ENCODE data around the gene PCDHGA3. TPM values are rescaled to one million over a fixed set of nuclear protein-coding genes. Genes with fewer than 3 reads are reported as not detected.

Gene PCDHGA3
- total RNA-seq, 1 experiment from 2014 or later, result not detected

Other genes starting within 250 kb of the PCDHGA3 start
- gene PCDHB2, start 249.2 kb upstream of the PCDHGA3 start, total RNA-seq (2014; rRNA removed; shearing (Covaris generic)), result 11.6 and 17.6 TPM in 2 replicates
- gene PCDHB3, start 243.4 kb upstream of the PCDHGA3 start, total RNA-seq (2014; rRNA removed; shearing (Covaris generic)), result 0.92 and 2.4 TPM in 2 replicates
- gene PCDHB4, start 222.0 kb upstream of the PCDHGA3 start, total RNA-seq (2014; rRNA removed; shearing (Covaris generic)), result 0.06 TPM in 1 of 2 replicates, not detected in the other
- gene PCDHB5, start 208.6 kb upstream of the PCDHGA3 start, total RNA-seq (2014; rRNA removed; shearing (Covaris generic)), result not detected in 2 replicates
- not detected in 2 replicates for gene PCDHB6, start 193.8 kb upstream of the PCDHGA3 start, total RNA-seq (2014; rRNA removed; shearing (Covaris generic))
- gene PCDHB7, start 171.2 kb upstream of the PCDHGA3 start, total RNA-seq (2014; rRNA removed; shearing (Covaris generic)), result not detected in 2 replicates
- 0.10 TPM in 1 of 2 replicates, not detected in the other for gene PCDHB8, start 166.0 kb upstream of the PCDHGA3 start, total RNA-seq (2014; rRNA removed; shearing (Covaris generic))
- gene PCDHB16, start 161.4 kb upstream of the PCDHGA3 start, total RNA-seq (2014; rRNA removed; shearing (Covaris generic)), result 0.25 and 1.3 TPM in 2 replicates
- gene PCDHB9, start 156.7 kb upstream of the PCDHGA3 start, total RNA-seq (2014; rRNA removed; shearing (Covaris generic)), result 0.18 and 7.3 TPM in 2 replicates
- 0.44 TPM in 1 of 2 replicates, not detected in the other for gene PCDHB10, start 151.5 kb upstream of the PCDHGA3 start, total RNA-seq (2014; rRNA removed; shearing (Covaris generic))
- gene PCDHB11, start 144.2 kb upstream of the PCDHGA3 start, total RNA-seq (2014; rRNA removed; shearing (Covaris generic)), result 0.10 and 1.4 TPM in 2 replicates
- not detected in 2 replicates for gene PCDHB12, start 135.1 kb upstream of the PCDHGA3 start, total RNA-seq (2014; rRNA removed; shearing (Covaris generic))
- not detected in 2 replicates for gene PCDHB13, start 129.9 kb upstream of the PCDHGA3 start, total RNA-seq (2014; rRNA removed; shearing (Covaris generic))
- 0.27 and 0.55 TPM in 2 replicates for gene PCDHB14, start 120.5 kb upstream of the PCDHGA3 start, total RNA-seq (2014; rRNA removed; shearing (Covaris generic))
- gene PCDHB15, start 98.4 kb upstream of the PCDHGA3 start, total RNA-seq (2014; rRNA removed; shearing (Covaris generic)), result not detected in 2 replicates
- gene SLC25A2, start 39.8 kb upstream of the PCDHGA3 start, total RNA-seq (2014; rRNA removed; shearing (Covaris generic)), result not detected in 2 replicates
- gene TAF7, start 23.0 kb upstream of the PCDHGA3 start, total RNA-seq (2014; rRNA removed; shearing (Covaris generic)), result 131 and 164 TPM in 2 replicates
- gene PCDHGA1, start 13.3 kb upstream of the PCDHGA3 start, total RNA-seq (2014; rRNA removed; shearing (Covaris generic)), result not detected in 2 replicates
- not detected in 2 replicates for gene PCDHGA2, start 5.1 kb upstream of the PCDHGA3 start, total RNA-seq (2014; rRNA removed; shearing (Covaris generic))
- gene PCDHGB1, start 6.3 kb downstream of the PCDHGA3 start, total RNA-seq (2014; rRNA removed; shearing (Covaris generic)), result not detected in 2 replicates
- 0.06 TPM in 1 of 2 replicates, not detected in the other for gene PCDHGA4, start 11.2 kb downstream of the PCDHGA3 start, total RNA-seq (2014; rRNA removed; shearing (Covaris generic))
- 0.18 TPM in 1 of 2 replicates, not detected in the other for gene PCDHGB2, start 16.2 kb downstream of the PCDHGA3 start, total RNA-seq (2014; rRNA removed; shearing (Covaris generic))
- 0.24 TPM in 1 of 2 replicates, not detected in the other for gene PCDHGA5, start 20.3 kb downstream of the PCDHGA3 start, total RNA-seq (2014; rRNA removed; shearing (Covaris generic))
- gene PCDHGB3, start 26.4 kb downstream of the PCDHGA3 start, total RNA-seq (2014; rRNA removed; shearing (Covaris generic)), result not detected in 2 replicates
- gene PCDHGA6, start 30.1 kb downstream of the PCDHGA3 start, total RNA-seq (2014; rRNA removed; shearing (Covaris generic)), result 0.92 TPM in 1 of 2 replicates, not detected in the other
- not detected in 2 replicates for gene PCDHGA7, start 38.9 kb downstream of the PCDHGA3 start, total RNA-seq (2014; rRNA removed; shearing (Covaris generic))
- not detected in 2 replicates for gene PCDHGB4, start 43.9 kb downstream of the PCDHGA3 start, total RNA-seq (2014; rRNA removed; shearing (Covaris generic))
- not detected in 2 replicates for gene PCDHGA8, start 48.8 kb downstream of the PCDHGA3 start, total RNA-seq (2014; rRNA removed; shearing (Covaris generic))
- not detected in 2 replicates for gene PCDHGB5, start 54.1 kb downstream of the PCDHGA3 start, total RNA-seq (2014; rRNA removed; shearing (Covaris generic))
- gene PCDHGA9, start 58.9 kb downstream of the PCDHGA3 start, total RNA-seq (2014; rRNA removed; shearing (Covaris generic)), result not detected in 2 replicates
- gene PCDHGB6, start 64.2 kb downstream of the PCDHGA3 start, total RNA-seq (2014; rRNA removed; shearing (Covaris generic)), result not detected in 2 replicates
- 0.31 and 0.71 TPM in 2 replicates for gene PCDHGA10, start 69.2 kb downstream of the PCDHGA3 start, total RNA-seq (2014; rRNA removed; shearing (Covaris generic))
- 0.68 TPM in 1 of 2 replicates, not detected in the other for gene PCDHGB7, start 73.8 kb downstream of the PCDHGA3 start, total RNA-seq (2014; rRNA removed; shearing (Covaris generic))
- not detected in 2 replicates for gene PCDHGA11, start 77.2 kb downstream of the PCDHGA3 start, total RNA-seq (2014; rRNA removed; shearing (Covaris generic))
- gene PCDHGA12, start 86.7 kb downstream of the PCDHGA3 start, total RNA-seq (2014; rRNA removed; shearing (Covaris generic)), result not detected in 2 replicates
- 1.0 and 7.7 TPM in 2 replicates for gene PCDHGC3, start 132.1 kb downstream of the PCDHGA3 start, total RNA-seq (2014; rRNA removed; shearing (Covaris generic))
- gene PCDHGC4, start 141.2 kb downstream of the PCDHGA3 start, total RNA-seq (2014; rRNA removed; shearing (Covaris generic)), result not detected in 2 replicates
- 0.14 and 0.18 TPM in 2 replicates for gene PCDHGC5, start 145.3 kb downstream of the PCDHGA3 start, total RNA-seq (2014; rRNA removed; shearing (Covaris generic))

Measured in G401 (cell line).